ENCODE results near the gene PPP2R5C.
"Not testable (repeated sequence)": the region's sequence is repeated elsewhere in the genome, so short reads cannot be mapped to it uniquely, and the experiment has no call there.

DNA sequence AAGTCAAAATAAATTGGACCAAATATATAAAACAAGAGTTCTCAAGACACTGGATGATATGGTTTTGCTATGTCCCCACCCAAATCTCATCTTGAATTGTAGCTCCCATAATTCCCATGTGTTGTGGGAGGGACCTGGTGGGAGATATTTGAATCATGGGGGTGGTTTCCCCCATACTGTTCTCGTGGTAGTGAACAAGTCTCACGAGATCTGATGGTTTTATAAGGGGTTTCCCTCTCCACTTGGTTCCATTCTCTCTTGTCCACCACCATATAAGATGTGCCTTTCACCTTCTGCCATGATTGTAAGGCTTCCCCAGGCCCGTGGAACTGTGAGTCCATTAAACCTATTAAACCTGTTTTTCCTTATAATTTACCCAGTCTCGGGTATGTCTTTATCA lies 31.4 kb upstream of the PPP2R5C start:
- TF ChIP-seq CTCF (conservative IDR thresholded peaks at IDR 0.05; ENCODE audit: low read depth, low read length); BHLHE40 (IDR thresholded peaks at IDR 0.05; ENCODE audit: low read depth, low read length); MAZ (IDR thresholded peaks at IDR 0.05; ENCODE audit: borderline replicate concordance, low read depth, low read length); RAD21 (IDR thresholded peaks at IDR 0.05; ENCODE audit: low read length); CHD1 (IDR thresholded peaks at IDR 0.05; ENCODE audit: low read depth, low read length); POLR2A (IDR thresholded peaks at IDR 0.05; ENCODE audit: low read depth, low read length); CEBPB (IDR thresholded peaks at IDR 0.05; ENCODE audit: low read depth, low read length): not testable (repeated sequence)
- TF ChIP-seq, protein P1, sequence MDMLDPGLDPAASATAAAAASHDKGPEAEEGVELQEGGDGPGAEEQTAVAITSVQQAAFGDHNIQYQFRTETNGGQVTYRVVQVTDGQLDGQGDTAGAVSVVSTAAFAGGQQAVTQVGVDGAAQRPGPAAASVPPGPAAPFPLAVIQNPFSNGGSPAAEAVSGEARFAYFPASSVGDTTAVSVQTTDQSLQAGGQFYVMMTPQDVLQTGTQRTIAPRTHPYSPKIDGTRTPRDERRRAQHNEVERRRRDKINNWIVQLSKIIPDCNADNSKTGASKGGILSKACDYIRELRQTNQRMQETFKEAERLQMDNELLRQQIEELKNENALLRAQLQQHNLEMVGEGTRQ (IDR thresholded peaks at IDR 0.05; ENCODE audit: low read depth, low read length), result not testable (repeated sequence)
